Liver (tissue), 9 donors: Measurements from ENCODE around the gene B4GALT6. TPM values are rescaled to one million over a fixed set of nuclear protein-coding genes. Genes with fewer than 3 reads are reported as not detected.

ENCODE experiments used
- DNase-seq: peaks from one replicate; pipeline ENCODE4 v3.0.0-alpha.2; 2017; ENCODE audit warnings: low spot score
- H3K27ac ChIP-seq, 2 donors: one replicate each; pipeline ENCODE4 v1.7.0; 2013; ENCODE audit warnings: inconsistent platforms in 2 of 2, low read length in 2 of 2, control low read depth in 1 of 2, low read depth in 1 of 2, mild to moderate bottlenecking in 1 of 2
- H3K27me3 ChIP-seq, 4 donors: one replicate each; pipeline versions ENCODE4 v1.6.1 to v1.7.0; 2013; ENCODE audit warnings: low read length in 3 of 4, inconsistent platforms in 1 of 4, mild to moderate bottlenecking in 1 of 4, moderate library complexity in 1 of 4; ENCODE audit not compliant: control insufficient read depth in 4 of 4, insufficient read depth in 4 of 4
- H3K36me3 ChIP-seq, 4 donors: one replicate each; pipeline versions ENCODE4 v1.6.1 to v1.7.0; 2013; ENCODE audit warnings: low read length in 3 of 4, mild to moderate bottlenecking in 3 of 4, low read depth in 1 of 4, moderate library complexity in 1 of 4; ENCODE audit not compliant: control insufficient read depth in 4 of 4, insufficient read depth in 3 of 4
- H3K4me1 ChIP-seq, 4 donors: one replicate each; pipeline versions ENCODE4 v1.6.1 to v1.7.0; 2013; ENCODE audit warnings: low read length in 3 of 4, mild to moderate bottlenecking in 3 of 4, moderate library complexity in 1 of 4; ENCODE audit not compliant: control insufficient read depth in 4 of 4, insufficient read depth in 4 of 4
- H3K4me3 ChIP-seq, 3 donors: one replicate each; pipeline versions ENCODE4 v1.6.1 to v1.7.0; 2013; ENCODE audit warnings: low read length in 3 of 3, control low read depth in 1 of 3, low read depth in 1 of 3, mild to moderate bottlenecking in 1 of 3
- H3K9ac ChIP-seq, 2 donors: one replicate each; pipeline ENCODE4 v1.7.0; 2013; ENCODE audit warnings: low read length in 2 of 2, mild to moderate bottlenecking in 2 of 2, moderate library complexity in 2 of 2, control low read depth in 1 of 2, low read depth in 1 of 2
- H3K9me3 ChIP-seq, 4 donors: one replicate each; pipeline versions ENCODE4 v1.6.1 to v1.7.0; 2013; ENCODE audit warnings: low read length in 3 of 4; ENCODE audit not compliant: control insufficient read depth in 4 of 4
- EGR1 ChIP-seq, 2 donors: IDR thresholded peaks; 2 replicates each; pipeline ENCODE4 v1.6.1; 2016 to 2018; ENCODE audit warnings: antibody characterized with exemption in 2 of 2, low read depth in 2 of 2
- FOXA1 ChIP-seq: IDR thresholded peaks from 2 replicates; pipeline ENCODE4 v1.6.1; 2016; ENCODE audit warnings: antibody characterized with exemption
- FOXA2 ChIP-seq: IDR thresholded peaks from 2 replicates; pipeline ENCODE4 v1.6.1; 2016; ENCODE audit warnings: antibody characterized with exemption
- GABPA ChIP-seq, 2 donors: IDR thresholded peaks in 1 of 2; conservative IDR thresholded peaks in 1 of 2; 2 replicates each; pipeline ENCODE4 v1.6.1; 2016; ENCODE audit warnings: antibody characterized with exemption in 2 of 2, mild to moderate bottlenecking in 1 of 2, moderate library complexity in 1 of 2
- HNF4A ChIP-seq, 2 donors: conservative IDR thresholded peaks; 2 replicates each; pipeline ENCODE4 v1.6.1; 2016; ENCODE audit warnings: antibody characterized with exemption in 2 of 2, mild to moderate bottlenecking in 2 of 2
- HNF4G ChIP-seq: IDR thresholded peaks from 2 replicates; pipeline ENCODE4 v1.6.1; 2016; ENCODE audit warnings: antibody characterized with exemption
- JUND ChIP-seq, 2 donors: IDR thresholded peaks; 2 replicates each; pipeline ENCODE4 v1.6.1; 2016; ENCODE audit warnings: antibody characterized with exemption in 2 of 2
- NR2F2 ChIP-seq: IDR thresholded peaks from 2 replicates; pipeline ENCODE4 v1.6.1; 2016; ENCODE audit warnings: antibody characterized with exemption
- RAD21 ChIP-seq, 2 donors: IDR thresholded peaks; 2 replicates each; pipeline ENCODE4 v1.6.1; 2016; ENCODE audit warnings: antibody characterized with exemption in 2 of 2, mild to moderate bottlenecking in 2 of 2
- RXRA ChIP-seq, 2 donors: IDR thresholded peaks; 2 replicates each; pipeline ENCODE4 v1.6.1; 2017 to 2018; ENCODE audit warnings: antibody characterized with exemption in 2 of 2, mild to moderate bottlenecking in 1 of 2
- SP1 ChIP-seq: IDR thresholded peaks from 2 replicates; pipeline ENCODE4 v1.6.1; 2018; ENCODE audit warnings: antibody characterized with exemption, mild to moderate bottlenecking
- TAF1 ChIP-seq: conservative IDR thresholded peaks from 2 replicates; pipeline ENCODE4 v1.6.1; 2016; ENCODE audit warnings: antibody characterized with exemption, mild to moderate bottlenecking
- YY1 ChIP-seq: IDR thresholded peaks from 2 replicates; pipeline ENCODE4 v1.6.1; 2016; ENCODE audit warnings: antibody characterized with exemption, mild to moderate bottlenecking
- WGBS: extraction: QIAGEN DNeasy Blood & Tissue Kit; methylation state at CpG from one replicate; pipeline ENCODE4 v1.1.7; 2013; 5-methylcytosine and 5-hydroxymethylcytosine counted together
- polyA plus RNA-seq, 2 donors: library from polyadenylated mRNA; stranded (reverse) in 1 of 2; unstranded in 1 of 2; fragments of 200-250 nt in 1 of 2; fragments of >200 nt in 1 of 2; fragmentation: Nextera tagmentation in 1 of 2; extraction: Ambion mirVana in 1 of 2; gene quantifications; one replicate each; pipeline versions ENCODE4 v1.2.1 to v1.2.3, GENCODE V29; 2013 to 2015
- total RNA-seq, 2 donors: library from RNA; depleted of rRNA; stranded (reverse); fragments of >200 nt; gene quantifications; one replicate each; pipeline ENCODE4 v1.2.3, GENCODE V29; 2014
- TF ChIP-seq, protein P1 (sequence below): IDR thresholded peaks from 2 replicates; pipeline ENCODE4 v1.6.1; 2016; ENCODE audit warnings: antibody characterized with exemption
- TF ChIP-seq, protein P2 (sequence below): IDR thresholded peaks from 2 replicates; pipeline ENCODE4 v1.6.1; 2016; ENCODE audit warnings: antibody characterized with exemption
- TF ChIP-seq, protein P3 (sequence below): IDR thresholded peaks from 2 replicates; pipeline ENCODE4 v1.6.1; 2016; ENCODE audit warnings: antibody characterized with exemption
- TF ChIP-seq, protein P4 (sequence below): IDR thresholded peaks from 2 replicates; pipeline ENCODE4 v1.6.1; 2016; ENCODE audit warnings: antibody characterized with exemption, mild to moderate bottlenecking
- TF ChIP-seq, protein P5 (sequence below): fragments of 150-350 bp; IDR thresholded peaks from 2 replicates; pipeline ENCODE4 v1.5.1; 2017; ENCODE audit warnings: improper control_type of control experiment, low read depth, low read length; ENCODE audit not compliant: missing input control
- donor health status: healthy.
- donor health status: healthy.
- donor health status: healthy.
- donor health status: healthy.
- donor health status: healthy.

The B4GALT6 gene
- total and polyA plus RNA-seq, 4 donors, result 0.48 to 4.2 (median 0.61) TPM

GRCh38 chr18:31591628-31592027 is 92.8 kb downstream of the B4GALT6 start, which contains the start of gene TTR:
TSS of gene TTR (plus strand) at chr18:31591877. CDS start at chr18:31591903, 26 bp downstream.
- Histone ChIP-seq H3K36me3 (peaks cover 0 to 22% (median 7%) of the 10 kb centered on the region in 4 donors), H3K9me3 (no peaks in the 10 kb centered on the region), H3K27me3 (no peaks in the 10 kb centered on the region), H3K27ac (peak within 1 kb of the TSS; percentile 35 to 53), H3K4me3 (peak within 1 kb of the TSS; percentile 41 to 74 (median 64)), H3K4me1 (peaks cover 2 to 64% (median 37%) of the 10 kb centered on the region in 4 donors), H3K9ac (peak within 1 kb of the TSS; percentile 60 to 97)
- peak; percentile 77 for DNase-seq
- TF ChIP-seq SP1, result peak; percentile 78
- TF ChIP-seq, protein P1, sequence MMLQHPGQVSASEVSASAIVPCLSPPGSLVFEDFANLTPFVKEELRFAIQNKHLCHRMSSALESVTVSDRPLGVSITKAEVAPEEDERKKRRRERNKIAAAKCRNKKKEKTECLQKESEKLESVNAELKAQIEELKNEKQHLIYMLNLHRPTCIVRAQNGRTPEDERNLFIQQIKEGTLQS, result no peak
- TF ChIP-seq, protein P2, sequence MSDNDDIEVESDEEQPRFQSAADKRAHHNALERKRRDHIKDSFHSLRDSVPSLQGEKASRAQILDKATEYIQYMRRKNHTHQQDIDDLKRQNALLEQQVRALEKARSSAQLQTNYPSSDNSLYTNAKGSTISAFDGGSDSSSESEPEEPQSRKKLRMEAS, result peak; percentile 19
- TF ChIP-seq, protein P3, sequence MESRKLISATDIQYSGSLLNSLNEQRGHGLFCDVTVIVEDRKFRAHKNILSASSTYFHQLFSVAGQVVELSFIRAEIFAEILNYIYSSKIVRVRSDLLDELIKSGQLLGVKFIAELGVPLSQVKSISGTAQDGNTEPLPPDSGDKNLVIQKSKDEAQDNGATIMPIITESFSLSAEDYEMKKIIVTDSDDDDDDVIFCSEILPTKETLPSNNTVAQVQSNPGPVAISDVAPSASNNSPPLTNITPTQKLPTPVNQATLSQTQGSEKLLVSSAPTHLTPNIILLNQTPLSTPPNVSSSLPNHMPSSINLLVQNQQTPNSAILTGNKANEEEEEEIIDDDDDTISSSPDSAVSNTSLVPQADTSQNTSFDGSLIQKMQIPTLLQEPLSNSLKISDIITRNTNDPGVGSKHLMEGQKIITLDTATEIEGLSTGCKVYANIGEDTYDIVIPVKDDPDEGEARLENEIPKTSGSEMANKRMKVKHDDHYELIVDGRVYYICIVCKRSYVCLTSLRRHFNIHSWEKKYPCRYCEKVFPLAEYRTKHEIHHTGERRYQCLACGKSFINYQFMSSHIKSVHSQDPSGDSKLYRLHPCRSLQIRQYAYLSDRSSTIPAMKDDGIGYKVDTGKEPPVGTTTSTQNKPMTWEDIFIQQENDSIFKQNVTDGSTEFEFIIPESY, result peak; percentile 30
- peak; percentile 93 for TF ChIP-seq FOXA2
- TF ChIP-seq, protein P4, sequence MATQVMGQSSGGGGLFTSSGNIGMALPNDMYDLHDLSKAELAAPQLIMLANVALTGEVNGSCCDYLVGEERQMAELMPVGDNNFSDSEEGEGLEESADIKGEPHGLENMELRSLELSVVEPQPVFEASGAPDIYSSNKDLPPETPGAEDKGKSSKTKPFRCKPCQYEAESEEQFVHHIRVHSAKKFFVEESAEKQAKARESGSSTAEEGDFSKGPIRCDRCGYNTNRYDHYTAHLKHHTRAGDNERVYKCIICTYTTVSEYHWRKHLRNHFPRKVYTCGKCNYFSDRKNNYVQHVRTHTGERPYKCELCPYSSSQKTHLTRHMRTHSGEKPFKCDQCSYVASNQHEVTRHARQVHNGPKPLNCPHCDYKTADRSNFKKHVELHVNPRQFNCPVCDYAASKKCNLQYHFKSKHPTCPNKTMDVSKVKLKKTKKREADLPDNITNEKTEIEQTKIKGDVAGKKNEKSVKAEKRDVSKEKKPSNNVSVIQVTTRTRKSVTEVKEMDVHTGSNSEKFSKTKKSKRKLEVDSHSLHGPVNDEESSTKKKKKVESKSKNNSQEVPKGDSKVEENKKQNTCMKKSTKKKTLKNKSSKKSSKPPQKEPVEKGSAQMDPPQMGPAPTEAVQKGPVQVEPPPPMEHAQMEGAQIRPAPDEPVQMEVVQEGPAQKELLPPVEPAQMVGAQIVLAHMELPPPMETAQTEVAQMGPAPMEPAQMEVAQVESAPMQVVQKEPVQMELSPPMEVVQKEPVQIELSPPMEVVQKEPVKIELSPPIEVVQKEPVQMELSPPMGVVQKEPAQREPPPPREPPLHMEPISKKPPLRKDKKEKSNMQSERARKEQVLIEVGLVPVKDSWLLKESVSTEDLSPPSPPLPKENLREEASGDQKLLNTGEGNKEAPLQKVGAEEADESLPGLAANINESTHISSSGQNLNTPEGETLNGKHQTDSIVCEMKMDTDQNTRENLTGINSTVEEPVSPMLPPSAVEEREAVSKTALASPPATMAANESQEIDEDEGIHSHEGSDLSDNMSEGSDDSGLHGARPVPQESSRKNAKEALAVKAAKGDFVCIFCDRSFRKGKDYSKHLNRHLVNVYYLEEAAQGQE, result peak; percentile 97
- peak; percentile 46 to 66 for TF ChIP-seq HNF4A (conservative IDR thresholded peaks at IDR 0.05)
- TF ChIP-seq JUND (IDR thresholded peaks at IDR 0.05), result peak in 1 of 2 donors; percentile 41
- TF ChIP-seq GABPA (IDR thresholded peaks at IDR 0.05 in 1 of 2, conservative IDR thresholded peaks at IDR 0.05 in 1 of 2), result no peak
- TF ChIP-seq RXRA (IDR thresholded peaks at IDR 0.05), result peak in 1 of 2 donors; percentile 49
- no peak for TF ChIP-seq NR2F2
- TF ChIP-seq RAD21 (IDR thresholded peaks at IDR 0.05), result peak; percentile 28 to 29
- peak; percentile 89 for TF ChIP-seq FOXA1
- peak; percentile 91 for TF ChIP-seq YY1
- TF ChIP-seq TAF1, result peak; percentile 100
- 28% methylated on average over 5 of the region's 5 CpGs for WGBS

DNA sequence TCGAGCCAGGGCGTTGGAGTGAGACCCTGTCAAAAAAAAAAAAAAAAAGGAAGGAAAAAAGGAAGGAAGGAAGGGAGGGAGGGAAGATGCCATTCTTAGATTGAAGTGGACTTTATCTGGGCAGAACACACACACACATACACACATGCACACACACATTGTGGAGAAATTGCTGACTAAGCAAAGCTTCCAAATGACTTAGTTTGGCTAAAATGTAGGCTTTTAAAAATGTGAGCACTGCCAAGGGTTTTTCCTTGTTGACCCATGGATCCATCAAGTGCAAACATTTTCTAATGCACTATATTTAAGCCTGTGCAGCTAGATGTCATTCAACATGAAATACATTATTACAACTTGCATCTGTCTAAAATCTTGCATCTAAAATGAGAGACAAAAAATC is 93.3 kb downstream of the B4GALT6 start:
- 32% methylated on average over 2 of the region's 2 CpGs for WGBS
- Histone ChIP-seq H3K4me3 (no peak overlapping the region), H3K36me3 (peaks cover 0 to 19% (median 5%) of the 10 kb centered on the region in 4 donors), H3K4me1 (peaks cover 2 to 60% (median 37%) of the 10 kb centered on the region in 4 donors), H3K27me3 (no peaks in the 10 kb centered on the region), H3K9me3 (no peaks in the 10 kb centered on the region), H3K9ac (no peak overlapping the region), H3K27ac (peak overlapping the region; percentile 35 to 53)
- peak in 1 of 2 donors; percentile 63 for TF ChIP-seq HNF4A (conservative IDR thresholded peaks at IDR 0.05)
- TF ChIP-seq FOXA1, result no peak
- TF ChIP-seq, protein P5, sequence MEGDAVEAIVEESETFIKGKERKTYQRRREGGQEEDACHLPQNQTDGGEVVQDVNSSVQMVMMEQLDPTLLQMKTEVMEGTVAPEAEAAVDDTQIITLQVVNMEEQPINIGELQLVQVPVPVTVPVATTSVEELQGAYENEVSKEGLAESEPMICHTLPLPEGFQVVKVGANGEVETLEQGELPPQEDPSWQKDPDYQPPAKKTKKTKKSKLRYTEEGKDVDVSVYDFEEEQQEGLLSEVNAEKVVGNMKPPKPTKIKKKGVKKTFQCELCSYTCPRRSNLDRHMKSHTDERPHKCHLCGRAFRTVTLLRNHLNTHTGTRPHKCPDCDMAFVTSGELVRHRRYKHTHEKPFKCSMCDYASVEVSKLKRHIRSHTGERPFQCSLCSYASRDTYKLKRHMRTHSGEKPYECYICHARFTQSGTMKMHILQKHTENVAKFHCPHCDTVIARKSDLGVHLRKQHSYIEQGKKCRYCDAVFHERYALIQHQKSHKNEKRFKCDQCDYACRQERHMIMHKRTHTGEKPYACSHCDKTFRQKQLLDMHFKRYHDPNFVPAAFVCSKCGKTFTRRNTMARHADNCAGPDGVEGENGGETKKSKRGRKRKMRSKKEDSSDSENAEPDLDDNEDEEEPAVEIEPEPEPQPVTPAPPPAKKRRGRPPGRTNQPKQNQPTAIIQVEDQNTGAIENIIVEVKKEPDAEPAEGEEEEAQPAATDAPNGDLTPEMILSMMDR, result no peak
- TF ChIP-seq RXRA (IDR thresholded peaks at IDR 0.05), result peak; percentile 6 to 51
- TF ChIP-seq, protein P1, result no peak
- no peak for TF ChIP-seq FOXA2
- TF ChIP-seq EGR1 (IDR thresholded peaks at IDR 0.05; ENCODE audit: low read depth in 2 of 2), result no peak
- TF ChIP-seq RAD21 (IDR thresholded peaks at IDR 0.05), result peak in 1 of 2 donors; percentile 19
- peak; percentile 16 for TF ChIP-seq NR2F2
- TF ChIP-seq GABPA (IDR thresholded peaks at IDR 0.05 in 1 of 2, conservative IDR thresholded peaks at IDR 0.05 in 1 of 2), result no peak
- no peak for TF ChIP-seq JUND (IDR thresholded peaks at IDR 0.05)
- no peak for TF ChIP-seq SP1
- TF ChIP-seq, protein P4, result no peak
- no peak for TF ChIP-seq YY1
- TF ChIP-seq HNF4G, result no peak
- TF ChIP-seq, protein P2, result no peak
- DNase-seq, result no peak
